Measurements from ENCODE around the gene BRPF1. TPM values are rescaled to one million over a fixed set of nuclear protein-coding genes. Genes with fewer than 3 reads are reported as not detected.

The BRPF1 gene
- total and polyA plus RNA-seq, 2 donors (not counting 1 experiment from before 2014, with no cell fraction given) = 24.4 to 36.5 TPM

DNA sequence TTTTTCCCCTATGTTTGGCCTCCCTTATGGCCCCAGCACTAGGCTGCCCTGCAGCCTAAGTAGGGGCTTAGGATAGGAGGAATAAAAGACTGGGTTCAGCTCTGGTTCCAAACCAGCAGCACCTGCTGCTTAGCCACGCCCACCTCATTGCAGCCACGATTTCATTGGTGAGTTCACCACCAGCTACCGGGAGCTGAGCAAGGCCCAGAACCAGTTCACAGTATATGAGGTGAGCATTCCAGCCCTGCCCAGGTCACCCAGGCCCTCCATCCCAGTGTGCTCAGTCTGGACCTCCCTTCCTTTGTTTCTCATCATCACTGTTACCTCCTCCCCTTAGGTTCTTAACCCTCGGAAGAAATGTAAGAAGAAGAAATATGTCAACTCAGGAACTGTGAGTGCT lies 16.4 kb upstream of the BRPF1 start:
- H3K27me3 ChIP-seq (replicated peaks in 1 of 4; ENCODE audit: control extremely low read depth in 1 of 4, control insufficient read depth in 3 of 4, insufficient read depth in 4 of 4, low read length in 3 of 4) = peaks cover 0 to 4% (median 2%) of the 10 kb centered on the region in 4 experiments
- intact Hi-C loops (cut with micrococcal nuclease) = no loop called here
- no peak overlapping the region for H3K4me3 Mint-ChIP-seq
- DNase-seq = no peak
- no peaks in the 10 kb centered on the region for H3K9me3 ChIP-seq (ENCODE audit: control extremely low read depth in 1 of 3, control insufficient read depth in 2 of 3, insufficient read depth in 1 of 3, low read length in 2 of 3)
- CTCF ChIA-PET = no interaction called here
- no peak overlapping the region for H3K4me3 ChIP-seq (ENCODE audit: control extremely low read depth in 1 of 5, extremely low read depth in 1 of 5, insufficient read depth in 1 of 5, low read depth in 2 of 5, low read length in 4 of 5)
- no peaks in the 10 kb centered on the region for H3K9me3 Mint-ChIP-seq (ENCODE audit: insufficient read depth)
- peaks cover 35% of the 10 kb centered on the region for H3K27me3 Mint-ChIP-seq
- H3K27ac ChIP-seq (ENCODE audit: low read length in 2 of 2) = no peak overlapping the region
- no peak overlapping the region for H3K9ac ChIP-seq (ENCODE audit: low read length)
- H3K36me3 ChIP-seq (replicated peaks in 1 of 2; ENCODE audit: control extremely low read depth in 1 of 2, control insufficient read depth in 1 of 2, extremely low read depth in 1 of 2, insufficient read depth in 2 of 2, low read length in 1 of 2) = no peaks in the 10 kb centered on the region
- no peak for TF ChIP-seq EZH2 (IDR thresholded peaks at IDR 0.05; ENCODE audit: borderline replicate concordance, insufficient read depth, low read depth, low read length, poor library complexity, severe bottlenecking)
- TF ChIP-seq CTCF (IDR thresholded peaks at IDR 0.05) = no peak
- H3K4me1 Mint-ChIP-seq = peaks cover 3% of the 10 kb centered on the region
- WGBS (ENCODE audit: insufficient coverage) = 30% methylated on average over 3 of the region's 4 CpGs
- no peak overlapping the region for H3K4me2 ChIP-seq (replicated peaks; ENCODE audit: low read depth, low read length, poor library complexity, severe bottlenecking)
- H2AFZ ChIP-seq (ENCODE audit: insufficient read depth, low read depth, low read length, poor library complexity, severe bottlenecking) = no peak overlapping the region
- no peak for ATAC-seq (ENCODE audit: low read depth)
- H3K27ac Mint-ChIP-seq = no peak overlapping the region
- H3K79me2 ChIP-seq (ENCODE audit: control insufficient read depth, insufficient read depth, low read length) = no peaks in the 10 kb centered on the region
- H3K4me1 ChIP-seq (ENCODE audit: control insufficient read depth in 2 of 2, insufficient read depth in 2 of 2, low read length in 2 of 2) = no peaks in the 10 kb centered on the region
- no peaks in the 10 kb centered on the region for H4K20me1 ChIP-seq (ENCODE audit: control insufficient read depth, insufficient read depth, low read length, poor library complexity, severe bottlenecking)
- POLR2A ChIA-PET = no interaction called here

DNA sequence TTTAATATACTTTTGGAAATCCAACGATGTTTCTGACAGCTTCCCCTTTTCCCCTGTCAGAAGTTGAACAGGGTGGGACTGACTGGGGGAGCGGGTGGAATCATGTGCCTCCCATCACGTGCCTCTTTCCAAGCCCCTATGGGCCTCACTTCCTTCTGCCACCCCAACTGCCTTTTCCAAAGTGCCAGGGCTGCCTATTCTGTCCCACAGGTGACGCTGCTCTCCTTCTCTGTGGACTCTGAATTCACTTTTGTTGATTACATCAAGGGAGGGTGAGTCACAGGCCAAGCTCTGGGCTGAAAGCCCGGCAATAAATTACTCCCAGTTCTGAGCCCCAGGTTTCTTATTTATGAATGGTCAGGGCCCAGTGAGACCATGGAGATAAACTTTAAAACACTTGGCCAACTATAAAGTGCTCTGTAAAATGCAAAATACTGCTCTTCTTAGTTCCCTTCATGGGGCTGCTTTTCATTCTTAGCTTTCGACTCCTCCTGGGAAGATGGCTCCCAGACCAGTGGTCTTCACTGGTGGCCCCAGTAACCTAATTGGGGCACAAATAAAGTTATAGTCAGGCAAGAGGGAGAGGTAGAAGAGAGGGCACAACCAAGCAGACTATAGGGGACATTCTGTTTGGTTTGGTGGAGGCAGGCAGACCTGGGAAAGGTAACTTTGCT lies 15.6 kb upstream of the BRPF1 start:
- intact Hi-C loops (cut with micrococcal nuclease) = no loop called here
- H2AFZ ChIP-seq (ENCODE audit: insufficient read depth, low read depth, low read length, poor library complexity, severe bottlenecking) = no peak overlapping the region
- H4K20me1 ChIP-seq (ENCODE audit: control insufficient read depth, insufficient read depth, low read length, poor library complexity, severe bottlenecking) = no peaks in the 10 kb centered on the region
- H3K79me2 ChIP-seq (ENCODE audit: control insufficient read depth, insufficient read depth, low read length) = no peaks in the 10 kb centered on the region
- TF ChIP-seq CTCF (IDR thresholded peaks at IDR 0.05) = no peak
- TF ChIP-seq EZH2 (IDR thresholded peaks at IDR 0.05; ENCODE audit: borderline replicate concordance, insufficient read depth, low read depth, low read length, poor library complexity, severe bottlenecking) = no peak
- H3K4me1 ChIP-seq (ENCODE audit: control insufficient read depth in 2 of 2, insufficient read depth in 2 of 2, low read length in 2 of 2) = peaks cover 1 to 3% of the 10 kb centered on the region in 2 donors
- ChIA-PET CTCF (interaction anchor here (0.6 to 1.5 kb wide), 3 partner anchors 11 to 174 kb away, joined by 3 read pairs; no protein-coding TSS in a partner anchor), POLR2A (interaction anchor here (0.6 kb wide), 1 partner anchor 195 kb away, joined by 3 read pairs; no protein-coding TSS in a partner anchor)
- H3K9me3 ChIP-seq (ENCODE audit: control extremely low read depth in 1 of 3, control insufficient read depth in 2 of 3, insufficient read depth in 1 of 3, low read length in 2 of 3) = no peaks in the 10 kb centered on the region
- DNase-seq (no peak), ATAC-seq (ENCODE audit: low read depth) (no peak)
- H3K27ac ChIP-seq (ENCODE audit: low read length in 2 of 2) = no peak overlapping the region
- WGBS (ENCODE audit: insufficient coverage) = 28% methylated on average over 2 of the region's 6 CpGs
- peaks cover 0 to 4% (median 2%) of the 10 kb centered on the region in 4 experiments for H3K27me3 ChIP-seq (replicated peaks in 1 of 4; ENCODE audit: control extremely low read depth in 1 of 4, control insufficient read depth in 3 of 4, insufficient read depth in 4 of 4, low read length in 3 of 4)
- H3K9ac ChIP-seq (ENCODE audit: low read length) = no peak overlapping the region
- Mint-ChIP-seq H3K27ac (no peak overlapping the region), H3K4me1 (peaks cover 6% of the 10 kb centered on the region), H3K27me3 (peaks cover 27% of the 10 kb centered on the region), H3K9me3 (ENCODE audit: insufficient read depth) (no peaks in the 10 kb centered on the region), H3K4me3 (no peak overlapping the region)
- H3K4me2 ChIP-seq (replicated peaks; ENCODE audit: low read depth, low read length, poor library complexity, severe bottlenecking) = no peak overlapping the region
- no peaks in the 10 kb centered on the region for H3K36me3 ChIP-seq (replicated peaks in 1 of 2; ENCODE audit: control extremely low read depth in 1 of 2, control insufficient read depth in 1 of 2, extremely low read depth in 1 of 2, insufficient read depth in 2 of 2, low read length in 1 of 2)
- no peak overlapping the region for H3K4me3 ChIP-seq (ENCODE audit: control extremely low read depth in 1 of 5, extremely low read depth in 1 of 5, insufficient read depth in 1 of 5, low read depth in 2 of 5, low read length in 4 of 5)
